DOHH2 (cell line): ENCODE results near the gene CACNA2D4.

ENCODE experiments used
- CTCF ChIP-seq: fragments of 200-600 bp; sonication (generic); IDR thresholded peaks from one replicate; pipeline ENCODE4 v1.5.1; 2014; ENCODE audit warnings: antibody characterized with exemption, mild to moderate bottlenecking, low read depth, low read length; ENCODE audit not compliant: poor library complexity, severe bottlenecking
- EZH2phosphoT487 ChIP-seq: fragments of 200-600 bp; sonication (generic); IDR thresholded peaks from 2 replicates; pipeline ENCODE4 v1.6.1; 2017; ENCODE audit warnings: borderline replicate concordance, mild to moderate bottlenecking, antibody characterized with exemption, low read length, moderate library complexity, mixed read lengths

- TF ChIP-seq CTCF (no peak), EZH2phosphoT487 (no peak)
These were observed 13.9 kb upstream of the CACNA2D4 start for GRCh38 chr12:1932264-1932777.
